OCI-LY1 (cell line): ENCODE data around the gene PPP2R2B.

ENCODE experiments used
- H2AFZ ChIP-seq: fragments of 200-600 bp; sonication (generic), shearing (Covaris generic); 2 replicates; pipeline ENCODE4 v1.6.0; 2014; ENCODE audit warnings: antibody characterized with exemption, mild to moderate bottlenecking, low read length
- H3F3A ChIP-seq: fragments of 200-600 bp; sonication (generic), shearing (Covaris generic); 2 replicates; pipeline ENCODE4 v1.6.0; 2014; ENCODE audit warnings: mild to moderate bottlenecking, antibody characterized with exemption, low read length, moderate library complexity; ENCODE audit not compliant: insufficient read depth
- H3K27ac ChIP-seq: fragments of 200-600 bp; sonication (generic); 2 replicates; pipeline ENCODE4 v1.5.1; 2014; ENCODE audit warnings: low read length, mixed run types, mild to moderate bottlenecking, low read depth; ENCODE audit not compliant: poor library complexity, severe bottlenecking
- H3K27me3 ChIP-seq: fragments of 200-600 bp; sonication (generic); 2 replicates; pipeline ENCODE4 v1.6.0; 2014; ENCODE audit warnings: antibody characterized with exemption, mild to moderate bottlenecking, low read length, moderate library complexity; ENCODE audit not compliant: insufficient read depth
- H3K36me3 ChIP-seq: fragments of 200-600 bp; sonication (generic); 2 replicates; pipeline ENCODE4 v1.6.1; 2014; ENCODE audit warnings: mild to moderate bottlenecking, antibody characterized with exemption, low read length, moderate library complexity, mixed read lengths; ENCODE audit not compliant: insufficient read depth
- H3K4me1 ChIP-seq: fragments of 200-600 bp; sonication (generic); 2 replicates; pipeline ENCODE4 v1.5.1; 2014; ENCODE audit warnings: mild to moderate bottlenecking, low read length, moderate library complexity; ENCODE audit not compliant: insufficient read depth, severe bottlenecking
- H3K4me2 ChIP-seq: fragments of 200-600 bp; sonication (generic), shearing (Covaris generic); 2 replicates; pipeline ENCODE4 v1.6.1; 2014; ENCODE audit warnings: low read length
- H3K4me3 ChIP-seq: fragments of 200-600 bp; sonication (generic); 2 replicates; pipeline ENCODE4 v1.5.1; 2014; ENCODE audit warnings: low read length, low read depth, mild to moderate bottlenecking, mixed read lengths; ENCODE audit not compliant: poor library complexity, severe bottlenecking
- H3K79me2 ChIP-seq: fragments of 200-600 bp; shearing (Covaris generic); 2 replicates; pipeline ENCODE4 v1.6.1; 2016; ENCODE audit warnings: mixed run types, low read length, mixed read lengths; ENCODE audit not compliant: insufficient read depth
- H3K9ac ChIP-seq: fragments of 200-600 bp; sonication (generic), shearing (Covaris generic); 2 replicates; pipeline ENCODE4 v1.6.1; 2014; ENCODE audit warnings: mild to moderate bottlenecking, low read length, mixed read lengths
- H3K9me2 ChIP-seq: fragments of 200-600 bp; sonication (generic), shearing (Covaris generic); 2 replicates; pipeline ENCODE4 v1.6.1; 2014; ENCODE audit warnings: low read depth, mild to moderate bottlenecking, low read length, mixed read lengths
- H3K9me3 ChIP-seq: fragments of 200-600 bp; shearing (Covaris generic); 2 replicates; pipeline ENCODE4 v1.6.1; 2014; ENCODE audit warnings: low read length, mixed read lengths
- H4K20me1 ChIP-seq: fragments of 200-600 bp; sonication (generic), shearing (Covaris generic); 2 replicates; pipeline ENCODE4 v1.6.0; 2016; ENCODE audit warnings: mild to moderate bottlenecking, low read length; ENCODE audit not compliant: insufficient read depth
- CTCF ChIP-seq: fragments of 200-600 bp; sonication (generic), shearing (Covaris generic); IDR thresholded peaks from 2 replicates; pipeline ENCODE4 v1.5.1; 2017; ENCODE audit warnings: mild to moderate bottlenecking, antibody characterized with exemption, low read length, moderate library complexity, mixed read lengths
- EZH2 ChIP-seq: fragments of 200-600 bp; sonication (generic), shearing (Covaris generic); IDR thresholded peaks from 2 replicates; pipeline ENCODE4 v1.8.0; 2017; ENCODE audit warnings: borderline replicate concordance, mixed run types, mild to moderate bottlenecking, antibody characterized with exemption, low read length, moderate library complexity, mixed read lengths

The PPP2R2B gene

DNA sequence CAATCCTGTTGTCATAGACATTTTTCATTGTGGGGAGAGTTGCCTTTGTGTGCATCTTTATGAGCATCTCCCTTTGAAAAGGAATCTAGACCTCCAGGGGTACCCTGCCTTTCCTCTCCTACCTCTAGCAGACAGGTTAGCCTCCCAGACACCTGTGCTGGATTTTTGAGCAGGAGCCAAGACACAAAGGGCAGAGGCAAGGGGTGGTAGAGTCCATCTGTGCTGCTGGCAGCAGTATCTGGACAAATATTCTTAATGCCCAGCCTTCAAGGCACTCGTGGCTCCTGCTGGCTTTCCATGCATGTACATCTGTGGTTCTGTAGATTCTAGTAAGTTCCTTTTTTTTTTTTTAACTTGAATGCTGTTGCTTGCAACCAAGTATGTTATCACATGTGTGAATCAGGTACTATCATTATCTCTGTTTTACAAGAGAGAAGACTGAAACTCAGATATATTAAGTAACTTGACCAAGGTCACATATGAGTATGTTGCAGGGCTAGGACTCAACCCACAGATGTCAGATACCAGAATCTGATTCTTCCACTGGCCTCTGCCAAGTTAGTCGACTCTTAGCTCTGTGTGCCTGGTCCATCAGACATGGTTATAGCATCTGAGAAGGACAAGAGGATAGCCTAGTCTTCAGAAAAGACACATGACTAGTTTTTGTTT lies 329.6 kb downstream of the PPP2R2B start:
- H3K27me3 ChIP-seq = no peaks in the 10 kb centered on the region
- H3K9me2 ChIP-seq = no peaks in the 10 kb centered on the region
- H4K20me1 ChIP-seq = no peaks in the 10 kb centered on the region
- no peaks in the 10 kb centered on the region for H3K4me1 ChIP-seq
- no peaks in the 10 kb centered on the region for H3K36me3 ChIP-seq
- no peaks in the 10 kb centered on the region for H3K79me2 ChIP-seq
- no peak overlapping the region for H2AFZ ChIP-seq
- H3K27ac ChIP-seq = no peak overlapping the region
- H3K9ac ChIP-seq = no peak overlapping the region
- no peak overlapping the region for H3K4me2 ChIP-seq
- no peaks in the 10 kb centered on the region for H3K9me3 ChIP-seq
- H3F3A ChIP-seq = no peaks in the 10 kb centered on the region
- H3K4me3 ChIP-seq = no peak overlapping the region
- TF ChIP-seq CTCF = no peak

DNA sequence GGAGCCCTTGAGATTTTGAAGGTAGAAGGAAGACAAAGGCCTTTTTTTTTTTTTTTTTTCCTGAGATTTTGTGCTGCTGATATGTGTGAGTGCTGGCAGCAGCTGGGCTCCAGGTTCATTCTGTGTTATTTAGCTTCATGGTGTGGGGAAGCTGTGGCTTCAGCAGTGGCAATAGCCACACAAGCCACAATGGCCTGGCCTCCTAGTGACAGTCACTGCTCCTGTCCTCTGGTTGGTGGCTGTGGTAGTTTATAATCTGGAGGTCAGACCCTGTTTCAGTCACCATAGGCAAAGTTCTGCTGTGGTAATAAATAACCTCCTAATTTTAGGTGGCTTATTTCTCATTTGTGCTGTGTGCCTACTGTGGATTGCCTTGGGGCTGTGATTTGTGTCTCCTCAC lies 334.3 kb downstream of the PPP2R2B start:
- Histone ChIP-seq H4K20me1 (no peaks in the 10 kb centered on the region), H3K9me2 (no peaks in the 10 kb centered on the region), H3K4me1 (no peaks in the 10 kb centered on the region), H2AFZ (no peak overlapping the region), H3K4me2 (no peak overlapping the region), H3K27me3 (no peaks in the 10 kb centered on the region), H3F3A (no peaks in the 10 kb centered on the region), H3K79me2 (no peaks in the 10 kb centered on the region), H3K4me3 (no peak overlapping the region), H3K27ac (no peak overlapping the region), H3K9ac (no peak overlapping the region), H3K36me3 (no peaks in the 10 kb centered on the region), H3K9me3 (no peaks in the 10 kb centered on the region)
- TF ChIP-seq EZH2 = no peak
- no peak for TF ChIP-seq CTCF

- no peaks in the 10 kb centered on the region for H3K27me3 ChIP-seq
- TF ChIP-seq EZH2 (no peak), CTCF (peak; percentile 90)
- H3K9me2 ChIP-seq = no peaks in the 10 kb centered on the region
- no peaks in the 10 kb centered on the region for H3F3A ChIP-seq
- no peak overlapping the region for H3K9ac ChIP-seq
- no peaks in the 10 kb centered on the region for H3K4me1 ChIP-seq
- no peaks in the 10 kb centered on the region for H3K79me2 ChIP-seq
- H3K27ac ChIP-seq = no peak overlapping the region
- H2AFZ ChIP-seq = no peak overlapping the region
- no peak overlapping the region for H3K4me2 ChIP-seq
- H4K20me1 ChIP-seq = no peaks in the 10 kb centered on the region
- H3K36me3 ChIP-seq = no peaks in the 10 kb centered on the region
- no peaks in the 10 kb centered on the region for H3K9me3 ChIP-seq
- no peak overlapping the region for H3K4me3 ChIP-seq
Observed at GRCh38 chr5:146541958-146542849, 336.4 kb downstream of the PPP2R2B start.
